H1 (cell line): ENCODE measurements around the gene PHACTR2. TPM values are rescaled to one million over a fixed set of nuclear protein-coding genes. Genes with fewer than 3 reads are reported as not detected.
"Not testable (repeated sequence)": the region's sequence is repeated elsewhere in the genome, so short reads cannot be mapped to it uniquely, and the experiment has no call there.

ENCODE experiments used
- CTCF ChIA-PET: fragments of 300-600 bp; sonication (Branson Sonifier 250); formaldehyde crosslinking; loops from one replicate; lab custom pipeline; 2021; ENCODE audit not compliant: partially characterized antibody; lab: Charles Lee
- POLR2A ChIA-PET: fragments of 300-600 bp; sonication (Branson Sonifier 250); formaldehyde crosslinking; loops from one replicate; lab custom pipeline; 2021; ENCODE audit warnings: inconsistent platforms; ENCODE audit not compliant: partially characterized antibody; lab: Charles Lee
- DNase-seq, 2 experiments: peaks; one replicate each; pipeline versions ENCODE4 v3.0.0 to v3.0.0-alpha.2; 2010 to 2022; ENCODE audit warnings: low spot score in 2 of 2, low read depth in 1 of 2, mixed read lengths in 1 of 2
- FAIRE-seq: peaks from 2 replicates; lab custom pipeline; 2011; peaks lifted over from hg19 to GRCh38; lab: Jason Lieb, UNC
- H2AFZ ChIP-seq: 2 replicates; pipeline ENCODE4 v1.8.1; 2012; ENCODE audit warnings: low read length, inconsistent platforms
- H2AK5ac ChIP-seq: 2 replicates; pipeline ENCODE4 v1.6.1; 2013; ENCODE audit warnings: low read depth, low read length
- H2BK120ac ChIP-seq: replicated peaks from 2 replicates; pipeline ENCODE3; 2013; ENCODE audit warnings: low read depth, low read length, inconsistent platforms
- H2BK12ac ChIP-seq: 2 replicates; pipeline ENCODE4 v1.6.1; 2013; ENCODE audit warnings: low read depth, low read length
- H2BK15ac ChIP-seq: 2 replicates; pipeline ENCODE4 v1.6.1; 2013; ENCODE audit warnings: low read length
- H2BK20ac ChIP-seq: 2 replicates; pipeline ENCODE4 v1.6.1; 2013; ENCODE audit warnings: low read length
- H2BK5ac ChIP-seq: 2 replicates; pipeline ENCODE4 v1.6.1; 2013; ENCODE audit warnings: low read depth, low read length
- H3K14ac ChIP-seq: 2 replicates; pipeline ENCODE4 v1.6.1; 2013; ENCODE audit warnings: inconsistent platforms; ENCODE audit not compliant: insufficient read length
- H3K18ac ChIP-seq: 2 replicates; pipeline ENCODE4 v1.6.1; 2013; ENCODE audit warnings: low read length; ENCODE audit errors: extremely low read depth
- H3K23ac ChIP-seq: 2 replicates; pipeline ENCODE4 v1.6.1; 2013; ENCODE audit warnings: inconsistent platforms; ENCODE audit not compliant: insufficient read length
- H3K23me2 ChIP-seq: 2 replicates; pipeline ENCODE4 v1.6.1; 2013; ENCODE audit warnings: low read depth, low read length
- H3K27ac ChIP-seq: 2 replicates; pipeline ENCODE4 v1.6.1; 2011; ENCODE audit warnings: low read depth, low read length, inconsistent platforms
- H3K27me3 ChIP-seq, 4 experiments: replicated peaks in 1 of 4; 1 replicate in 1 of 4; 2 replicates in 3 of 4; pipeline versions ENCODE4 v1.6.1 to v1.8.1; 2011 to 2013; ENCODE audit warnings: low read length in 3 of 4, mild to moderate bottlenecking in 3 of 4, inconsistent platforms in 2 of 4, mixed read lengths in 2 of 4, moderate library complexity in 1 of 4; ENCODE audit not compliant: control insufficient read depth in 3 of 4, insufficient read depth in 3 of 4; ENCODE audit errors: extremely low read depth in 1 of 4
- H3K36me3 ChIP-seq, 4 experiments: 2 replicates each; pipeline versions ENCODE4 v1.6.1 to v1.8.1; 2011 to 2013; ENCODE audit warnings: mild to moderate bottlenecking in 4 of 4, low read length in 3 of 4, moderate library complexity in 2 of 4, control low read depth in 1 of 4, inconsistent platforms in 1 of 4; ENCODE audit not compliant: insufficient read depth in 4 of 4, control insufficient read depth in 2 of 4
- H3K4ac ChIP-seq: replicated peaks from 2 replicates; pipeline ENCODE3; 2013; ENCODE audit warnings: low read length, low read depth, mixed read lengths, inconsistent platforms; ENCODE audit not compliant: insufficient read length
- H3K4me1 ChIP-seq, 4 experiments: replicated peaks in 1 of 4; 1 replicate in 1 of 4; 2 replicates in 3 of 4; pipeline versions ENCODE4 v1.6.1 to v1.8.1; 2011 to 2013; ENCODE audit warnings: low read length in 3 of 4, inconsistent platforms in 2 of 4, mixed read lengths in 1 of 4; ENCODE audit not compliant: insufficient read depth in 4 of 4, control insufficient read depth in 3 of 4
- H3K4me2 ChIP-seq, 2 experiments: 2 replicates each; pipeline versions ENCODE4 v1.6.1 to v1.8.1; 2011 to 2013; ENCODE audit warnings: low read depth in 2 of 2, low read length in 2 of 2, control low read depth in 1 of 2, inconsistent platforms in 1 of 2, mild to moderate bottlenecking in 1 of 2; ENCODE audit not compliant: insufficient read depth in 1 of 2
- H3K4me3 ChIP-seq, 4 experiments: fragments of 200-600, 300-600 bp in 1 of 4; sonication (generic), shearing (Covaris generic), sonication (Bioruptor Twin) in 1 of 4; 2 replicates each; pipeline versions ENCODE4 v1.5.1 to v1.8.1; 2011 to 2016; ENCODE audit warnings: low read length in 4 of 4, low read depth in 3 of 4, control low read depth in 2 of 4, inconsistent platforms in 2 of 4, mild to moderate bottlenecking in 2 of 4, mixed read lengths in 1 of 4, moderate library complexity in 1 of 4; ENCODE audit not compliant: insufficient read depth in 2 of 4; ENCODE audit errors: extremely low read depth in 1 of 4
- H3K56ac ChIP-seq: replicated peaks from 2 replicates; pipeline ENCODE3; 2013; ENCODE audit warnings: low read depth, mild to moderate bottlenecking, mixed read lengths, low read length, inconsistent platforms; ENCODE audit not compliant: insufficient read length
- H3K79me1 ChIP-seq: 2 replicates; pipeline ENCODE4 v1.6.1; 2013; ENCODE audit warnings: low read depth, low read length, control low read depth
- H3K79me2 ChIP-seq, 2 experiments: 2 replicates each; pipeline versions ENCODE4 v1.6.1 to v1.8.1; 2012 to 2013; ENCODE audit warnings: low read length in 2 of 2, mild to moderate bottlenecking in 2 of 2, inconsistent platforms in 1 of 2; ENCODE audit not compliant: insufficient read depth in 2 of 2, control insufficient read depth in 1 of 2
- H3K9ac ChIP-seq, 4 experiments: replicated peaks in 1 of 4; 1 replicate in 1 of 4; 2 replicates in 3 of 4; pipeline versions ENCODE4 v1.6.1 to v1.8.1; 2011 to 2013; ENCODE audit warnings: low read depth in 3 of 4, low read length in 3 of 4, control low read depth in 2 of 4, mild to moderate bottlenecking in 2 of 4, moderate library complexity in 2 of 4, inconsistent platforms in 1 of 4; ENCODE audit errors: extremely low read depth in 1 of 4
- H3K9me3 ChIP-seq, 2 experiments: 2 replicates each; pipeline versions ENCODE4 v1.6.1 to v1.8.1; 2012 to 2013; ENCODE audit warnings: mild to moderate bottlenecking in 2 of 2, moderate library complexity in 2 of 2, control low read depth in 1 of 2, inconsistent platforms in 1 of 2, low read depth in 1 of 2, low read length in 1 of 2, mixed read lengths in 1 of 2; ENCODE audit not compliant: insufficient read depth in 2 of 2
- H4K20me1 ChIP-seq, 2 experiments: replicated peaks in 1 of 2; 2 replicates each; pipeline versions ENCODE3 to v1.8.1; 2011 to 2013; ENCODE audit warnings: inconsistent platforms in 2 of 2, low read length in 2 of 2, mild to moderate bottlenecking in 1 of 2; ENCODE audit not compliant: insufficient read depth in 2 of 2, control insufficient read depth in 1 of 2
- H4K5ac ChIP-seq: 2 replicates; pipeline ENCODE4 v1.6.1; 2013; ENCODE audit warnings: low read length, low read depth, mixed read lengths, inconsistent platforms; ENCODE audit not compliant: insufficient read length
- H4K8ac ChIP-seq: 2 replicates; pipeline ENCODE4 v1.8.0; 2013; ENCODE audit warnings: mild to moderate bottlenecking, moderate library complexity, low read length, inconsistent platforms; ENCODE audit not compliant: insufficient read depth; ENCODE audit errors: extremely low read depth
- H4K91ac ChIP-seq: replicated peaks from 2 replicates; pipeline ENCODE3; 2013; ENCODE audit warnings: low read length, mixed read lengths, inconsistent platforms; ENCODE audit not compliant: insufficient read length
- WGBS, 2 experiments: shearing (Covaris generic) in 1 of 2; methylation state at CpG; one replicate each; pipeline versions ENCODE4 v1.1.6 to v1.1.7; 2013 to 2015; ENCODE audit warnings: low lambda C conversion rate in 2 of 2, mixed read lengths in 2 of 2, inconsistent platforms in 1 of 2, low coverage in 1 of 2, missing lambda C conversion rate in 1 of 2; ENCODE audit not compliant: insufficient replicate concordance in 2 of 2, insufficient coverage in 1 of 2, insufficient read length in 1 of 2; ENCODE audit errors: extremely low coverage in 1 of 2, missing lambda C conversion rate in 1 of 2; 5-methylcytosine and 5-hydroxymethylcytosine counted together
- polyA plus RNA-seq, 7 experiments: library from polyadenylated mRNA; depleted of rRNA in 3 of 7; stranded (reverse) in 5 of 7; unstranded in 2 of 7; fragments of >200 nt in 5 of 7; fragments of 200-250 nt in 2 of 7; gene quantifications; 1 replicate in 5 of 7; 2 replicates in 1 of 7; 4 replicates in 1 of 7; pipeline versions ENCODE4 v1.2.1 to v1.2.3, GENCODE V29; 2011 to 2013; ENCODE audit warnings: missing spikeins in 2 of 7, mixed read lengths in 2 of 7
- total RNA-seq: library from RNA; stranded (reverse); fragmentation: NEBNext Ultra II Directional; extraction: Animal tissue kit (Norgen Biotek cat#: 25700); gene quantifications from 2 replicates; pipeline ENCODE4 v1.2.1, GENCODE V29; 2021

Gene PHACTR2
- total and polyA plus RNA-seq, 2 of the 8 experiments (the other 6 are each of a cell fraction or from before 2014, with no cell fraction given) = 16.9 to 131 TPM

GRCh38 chr6:143868808-143869207 is 191.0 kb downstream of the PHACTR2 start:
- H3K56ac ChIP-seq, H2AFZ ChIP-seq, H3K4me3 ChIP-seq, CTCF ChIA-PET, H3K4me2 ChIP-seq, H2BK5ac ChIP-seq, H4K91ac ChIP-seq, H3K23me2 ChIP-seq, DNase-seq, H3K14ac ChIP-seq, H2BK12ac ChIP-seq, H3K18ac ChIP-seq, H3K27ac ChIP-seq, POLR2A ChIA-PET, H2BK120ac ChIP-seq, H3K9ac ChIP-seq, H3K79me1 ChIP-seq, H3K79me2 ChIP-seq, H3K23ac ChIP-seq, H3K9me3 ChIP-seq, H3K27me3 ChIP-seq, H3K4me1 ChIP-seq, H4K5ac ChIP-seq, H2BK15ac ChIP-seq, H4K20me1 ChIP-seq, H4K8ac ChIP-seq, H2BK20ac ChIP-seq, H2AK5ac ChIP-seq, H3K4ac ChIP-seq, FAIRE-seq: not testable (repeated sequence)
- peaks cover 0 to 16% (median 4%) of the 10 kb centered on the region in 4 experiments; a peak in 4 of 8 replicates for H3K36me3 ChIP-seq
- WGBS, 2 experiments = 83% methylated on average over 3 of the region's 3 CpGs; no CpG with 5 or more reads in 1 of the 2 experiments

GRCh38 chr6:143871202-143871730 is 193.5 kb downstream of the PHACTR2 start:
- H2AK5ac ChIP-seq, FAIRE-seq, H3K27me3 ChIP-seq, H2BK12ac ChIP-seq, H2BK5ac ChIP-seq, H3K79me2 ChIP-seq, H2BK20ac ChIP-seq, H3K4ac ChIP-seq, H4K91ac ChIP-seq, H3K56ac ChIP-seq, H2BK120ac ChIP-seq, H3K4me1 ChIP-seq, H3K36me3 ChIP-seq, H3K4me3 ChIP-seq, DNase-seq, H3K27ac ChIP-seq, H2BK15ac ChIP-seq, H3K79me1 ChIP-seq, H3K18ac ChIP-seq, H3K4me2 ChIP-seq, H4K20me1 ChIP-seq, H3K23me2 ChIP-seq, H3K9ac ChIP-seq, H2AFZ ChIP-seq, H3K23ac ChIP-seq, POLR2A ChIA-PET, H3K9me3 ChIP-seq, H4K5ac ChIP-seq, H3K14ac ChIP-seq, H4K8ac ChIP-seq: not testable (repeated sequence)
- CTCF ChIA-PET = interaction anchor here (0.8 to 1.2 kb wide), 2 partner anchors 14 to 70 kb away, joined by 3 read pairs; no protein-coding TSS in a partner anchor
- 88% methylated on average over 1 of the region's 1 CpG; no CpG with 5 or more reads in 1 of the 2 experiments for WGBS, 2 experiments
